Posterior cingulate gyrus (tissue), 11 donors: ENCODE results near the gene CACNA2D2.

Source experiments
- DNase-seq, 10 donors: peaks; one replicate each; pipeline versions ENCODE4 v3.0.0 to v3.0.0-alpha.2; 2020 to 2021; ENCODE audit warnings: mixed read lengths in 3 of 10
- intact Hi-C: fragments of 100-400 bp; cut with DNase I; formaldehyde crosslinking; loops from one replicate; pipeline ENCODE4 v1.15.1; 2023

Gene CACNA2D2

GRCh38 chr3:50435371-50436113, 67.9 kb downstream of the CACNA2D2 start:
- intact Hi-C loops: loop anchor here (2.0 kb wide), 1 partner anchor 107 kb away; no protein-coding TSS in a partner anchor
- DNase-seq: no peak

DNA sequence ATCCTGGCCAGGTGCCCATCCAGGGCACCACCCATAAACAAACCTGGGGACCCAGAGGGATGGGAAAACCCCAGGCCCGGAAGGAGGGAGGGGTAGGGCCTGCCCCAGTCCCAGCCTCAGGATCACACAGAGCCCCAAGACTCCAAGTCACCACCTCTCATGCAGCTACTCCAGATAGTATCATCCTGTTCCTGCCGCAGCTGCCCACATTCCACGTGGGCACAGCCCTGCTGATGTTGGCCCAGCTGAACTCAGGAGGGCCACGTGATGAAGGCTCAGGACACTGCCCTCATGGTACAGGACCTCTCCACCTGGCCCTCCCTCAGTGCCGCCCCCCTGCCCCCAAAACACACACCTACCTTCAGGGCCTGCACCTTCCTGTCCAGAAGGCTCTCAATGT, 69.5 kb downstream of the CACNA2D2 start:
- DNase-seq: no peak
- intact Hi-C loops: no loop called here

GRCh38 chr3:50430950-50431435, 72.4 kb downstream of the CACNA2D2 start:
- intact Hi-C loops: no loop called here
- no peak for DNase-seq

DNA sequence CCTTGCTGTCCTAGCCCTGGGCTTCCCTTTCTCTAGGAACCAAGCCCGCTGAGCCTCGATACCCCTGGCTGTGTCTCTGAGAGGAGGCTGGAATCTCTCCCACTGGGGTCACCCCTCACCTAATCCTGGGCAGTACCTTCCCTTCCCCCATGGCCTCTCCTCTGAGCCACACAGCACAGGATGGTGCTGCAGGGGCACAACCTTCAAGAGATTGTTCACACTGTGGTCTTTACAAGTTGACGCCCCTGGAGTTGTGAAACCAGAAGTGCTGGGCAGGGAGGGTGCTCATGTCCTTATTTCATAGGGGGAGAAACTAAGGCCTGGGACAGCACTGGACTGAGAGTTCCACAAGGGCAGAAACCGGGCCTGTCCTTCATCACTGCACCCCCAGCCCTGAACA, 73.2 kb downstream of the CACNA2D2 start:
- no peak for DNase-seq
- intact Hi-C loops: no loop called here

- intact Hi-C loops: no loop called here
- DNase-seq: no peak
Measured at GRCh38 chr3:50428007-50428633, 75.3 kb downstream of the CACNA2D2 start.

DNA sequence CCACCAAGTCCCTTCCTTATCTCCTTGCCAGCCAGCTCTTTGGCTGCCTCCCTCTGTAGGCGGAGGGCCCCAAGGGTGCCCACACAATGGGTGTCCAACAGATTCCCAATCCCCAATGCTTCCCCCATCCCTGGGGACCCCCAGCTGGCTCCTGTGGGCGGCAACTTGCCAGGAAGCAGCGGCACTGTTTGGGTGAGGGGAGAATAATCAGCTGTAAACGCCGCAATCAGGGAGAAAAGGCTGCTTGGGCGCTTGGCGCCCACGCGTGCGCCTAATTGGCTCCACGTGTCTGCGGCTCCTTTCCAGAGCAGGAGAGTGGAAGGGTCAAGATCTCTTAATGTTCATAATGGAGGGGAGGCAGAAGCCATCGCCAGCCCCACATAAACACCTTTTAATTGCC, 76.2 kb downstream of the CACNA2D2 start:
- DNase-seq: no peak
- intact Hi-C loops: no loop called here

DNA sequence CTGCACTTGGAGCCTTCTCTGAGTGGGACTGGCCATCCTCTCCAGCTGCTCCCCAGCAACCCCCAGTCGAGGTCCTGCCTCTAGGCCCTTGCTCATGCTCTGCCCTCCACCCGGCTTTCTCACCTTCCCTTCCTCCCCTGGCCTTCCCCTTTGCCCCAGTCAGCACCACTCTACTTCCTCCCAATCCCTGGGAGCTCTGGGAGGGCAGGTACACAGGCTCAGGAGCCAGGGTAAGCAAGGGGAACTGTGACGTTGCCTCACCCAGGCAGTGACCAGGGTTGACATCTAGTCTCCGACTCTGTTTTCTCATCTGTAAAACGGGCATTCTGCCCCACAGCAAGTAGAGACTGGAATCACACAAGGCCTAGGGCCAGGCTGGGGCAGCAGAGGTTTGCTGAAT, 77.5 kb downstream of the CACNA2D2 start:
- DNase-seq: no peak
- intact Hi-C loops: no loop called here

- intact Hi-C loops: no loop called here
- DNase-seq: peak in 2 of 10 donors; percentile 14
Measured at GRCh38 chr3:50423543-50423942, 79.9 kb downstream of the CACNA2D2 start.

GRCh38 chr3:50422153-50422552, 81.3 kb downstream of the CACNA2D2 start:
- intact Hi-C loops: no loop called here
- DNase-seq: no peak

GRCh38 chr3:50419595-50420370, 83.7 kb downstream of the CACNA2D2 start:
- intact Hi-C loops: no loop called here

DNA sequence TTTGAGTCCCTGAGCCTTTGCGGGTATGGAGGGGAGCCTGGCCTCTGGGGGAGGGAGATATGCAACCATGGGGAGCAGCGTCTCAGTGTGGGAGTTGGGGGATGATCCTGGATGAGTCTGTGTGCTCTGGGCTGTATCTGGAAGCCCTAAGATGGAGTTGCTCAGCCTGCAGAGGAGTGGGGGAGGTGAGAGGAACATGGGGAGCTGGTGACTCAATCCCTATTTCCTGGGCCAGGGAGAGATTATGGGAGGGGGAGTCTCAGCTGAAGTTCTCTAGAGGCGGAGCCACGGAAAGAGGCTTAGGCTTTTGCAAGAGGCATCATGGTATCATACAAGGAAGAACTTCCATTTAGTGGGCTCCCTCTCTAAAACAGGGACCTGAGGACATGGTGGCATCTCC, 84.6 kb downstream of the CACNA2D2 start:
- intact Hi-C loops: no loop called here

More at GRCh38 chr3:50419595-50420370, 83.7 kb downstream of the CACNA2D2 start:
- no peak for DNase-seq

DNA sequence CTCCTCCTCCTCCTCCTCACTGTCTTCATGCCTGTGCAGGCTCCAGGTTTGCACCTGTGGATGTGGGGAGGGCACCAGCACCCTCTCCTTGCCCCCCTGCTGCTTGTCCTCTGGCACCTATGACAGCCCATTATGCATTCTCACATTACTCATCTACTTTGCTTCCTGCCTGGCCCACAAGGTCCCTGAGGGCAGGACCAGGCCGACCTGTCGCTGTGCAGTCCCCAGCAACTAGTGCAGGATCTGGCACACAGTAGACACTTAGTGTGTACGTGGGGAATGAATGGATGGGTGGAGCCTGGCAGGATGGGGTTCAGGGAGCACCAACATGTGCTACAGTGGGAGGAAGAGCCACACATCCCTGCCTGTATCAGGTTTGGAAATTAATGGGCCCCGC, 85.8 kb downstream of the CACNA2D2 start:
- no peak for DNase-seq
- intact Hi-C loops: no loop called here

More for the DNA sequence above, 84.6 kb downstream of the CACNA2D2 start:
- no peak for DNase-seq

DNA sequence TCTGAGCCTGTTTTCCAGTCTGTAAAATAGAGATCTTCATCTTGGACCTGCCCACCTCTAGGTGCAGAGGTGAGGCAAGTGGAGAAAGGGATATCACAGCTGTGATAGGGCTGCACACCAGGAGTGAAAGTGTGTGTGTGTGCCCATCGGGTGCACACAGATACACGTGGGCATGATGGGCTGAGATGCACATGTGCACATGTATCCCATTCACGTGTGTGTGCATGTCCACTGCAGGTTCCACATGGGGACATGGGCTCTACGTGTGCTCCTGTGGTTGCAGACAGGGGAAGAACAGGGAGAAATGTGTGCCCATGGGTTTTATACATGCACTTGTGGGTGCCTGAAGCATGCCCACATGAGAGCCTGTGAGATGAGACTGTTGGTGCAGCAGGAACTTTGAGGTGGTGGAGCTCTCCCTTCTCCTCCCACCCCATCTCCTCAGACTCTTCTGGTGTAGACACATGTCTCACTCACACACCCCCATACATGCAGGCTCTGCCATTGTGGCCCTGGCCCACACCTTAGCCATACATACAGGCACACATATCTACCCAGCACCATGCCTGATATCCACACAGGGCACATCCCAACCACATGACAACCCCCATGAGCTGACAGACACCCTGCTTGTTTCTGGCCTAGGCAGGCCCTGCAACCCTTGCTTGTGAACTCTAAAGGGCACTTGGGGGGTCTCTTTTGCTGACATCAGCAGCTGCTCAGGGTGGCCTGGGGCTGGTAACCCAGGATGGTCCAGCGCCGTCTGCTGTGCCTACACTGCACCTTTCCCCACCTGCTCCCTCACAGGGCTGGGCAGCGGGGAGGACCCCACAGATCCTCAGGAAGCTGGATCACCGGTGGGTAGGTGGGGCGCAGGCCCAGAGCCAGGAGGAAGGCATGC, 86.4 kb downstream of the CACNA2D2 start:
- intact Hi-C loops: no loop called here

GRCh38 chr3:50415816-50416215, 87.6 kb downstream of the CACNA2D2 start:
- DNase-seq: no peak
- intact Hi-C loops: no loop called here

More for the DNA sequence above, 86.4 kb downstream of the CACNA2D2 start:
- no peak for DNase-seq

DNA sequence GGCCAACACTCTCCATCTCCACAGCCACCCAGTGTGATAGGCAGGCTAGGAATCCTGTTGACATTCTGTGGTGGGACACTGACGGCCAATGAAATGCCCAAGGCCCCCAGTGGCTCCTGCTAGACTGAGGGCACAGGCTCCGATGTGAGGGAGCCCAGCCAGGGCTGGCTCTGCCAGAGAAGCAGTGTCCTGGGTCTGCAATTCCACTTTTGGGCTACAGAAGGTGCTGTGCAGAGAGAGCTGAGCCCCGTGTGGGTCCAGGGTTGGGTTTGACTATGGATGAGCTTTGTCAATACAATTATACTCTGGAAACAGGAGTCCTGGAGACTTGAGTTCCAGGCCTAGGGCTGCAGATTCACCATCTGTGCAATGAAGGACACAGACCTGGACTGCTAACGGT, 88.4 kb downstream of the CACNA2D2 start:
- no peak for DNase-seq
- intact Hi-C loops: no loop called here

GRCh38 chr3:50414616-50415015, 88.8 kb downstream of the CACNA2D2 start:
- no peak for DNase-seq
- intact Hi-C loops: no loop called here

- DNase-seq: no peak
- intact Hi-C loops: no loop called here
Measured at GRCh38 chr3:50412231-50412754, 91.1 kb downstream of the CACNA2D2 start.

- intact Hi-C loops: no loop called here
Measured at GRCh38 chr3:50411229-50411628, 92.2 kb downstream of the CACNA2D2 start.

DNA sequence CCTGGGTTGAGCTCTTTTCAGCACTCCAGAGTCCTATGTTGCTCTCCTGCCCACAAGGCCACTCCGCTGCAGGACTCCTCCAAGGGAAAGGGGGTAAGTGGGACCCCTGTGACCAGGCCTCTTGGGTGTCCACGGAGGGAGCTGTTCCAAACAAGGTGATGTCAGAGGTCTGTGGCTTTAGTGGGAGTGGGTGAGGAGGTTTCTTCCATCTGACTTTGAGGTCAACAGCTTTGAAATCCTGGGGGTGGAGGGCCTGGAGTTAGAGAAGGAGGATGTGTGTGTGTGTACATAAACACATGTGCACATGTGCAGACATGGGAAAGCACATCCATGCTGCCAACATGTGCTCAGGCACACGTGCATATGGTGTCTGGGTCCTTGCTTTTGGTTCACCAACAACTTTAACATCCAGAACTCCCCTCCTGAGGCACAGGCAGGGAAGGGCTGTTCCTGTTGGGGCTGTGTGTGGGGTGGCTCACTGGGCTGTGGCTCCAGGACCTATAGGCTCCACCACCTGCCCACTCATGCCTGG, 92.8 kb downstream of the CACNA2D2 start:
- intact Hi-C loops: no loop called here

More at GRCh38 chr3:50411229-50411628, 92.2 kb downstream of the CACNA2D2 start:
- no peak for DNase-seq

GRCh38 chr3:50410185-50410584, 93.2 kb downstream of the CACNA2D2 start:
- intact Hi-C loops: no loop called here
- DNase-seq: no peak

More for the DNA sequence above, 92.8 kb downstream of the CACNA2D2 start:
- no peak for DNase-seq
